ENCODE results near the gene HOXB1. TPM values are rescaled to one million over a fixed set of nuclear protein-coding genes. Genes with fewer than 3 reads are reported as not detected.

Gene HOXB1
- total RNA-seq, 4 donors from 2014 or later, result 0.19 TPM; not detected in 3

DNA sequence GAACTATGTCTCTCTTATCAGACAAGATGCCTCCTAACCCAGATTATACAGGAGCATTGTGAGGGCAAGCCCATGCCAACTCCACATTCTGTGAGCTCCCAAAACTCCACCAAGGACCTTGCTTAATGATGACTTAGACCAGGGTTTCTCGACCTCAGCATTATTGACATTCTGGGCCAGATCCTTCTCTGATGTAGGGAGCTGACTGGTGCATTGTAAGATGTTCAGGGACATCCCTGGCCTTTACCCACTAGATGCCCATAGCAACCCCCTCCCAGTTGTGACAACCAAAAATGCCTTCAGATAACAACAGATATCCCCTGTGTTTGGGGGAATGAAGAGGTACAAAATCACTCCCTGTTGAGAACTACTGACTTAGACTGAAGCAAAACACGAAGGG, 43.6 kb downstream of the HOXB1 start:
- no peaks in the 10 kb centered on the region for H3K36me3 ChIP-seq
- 52 to 73% methylated on average over 2 of the region's 2 CpGs for WGBS, 2 donors
- H3K27me3 ChIP-seq, result peaks cover 0 to 52% (median 0%) of the 10 kb centered on the region in 4 donors
- no peak overlapping the region for H3K27ac ChIP-seq
- TF ChIP-seq, protein P1, sequence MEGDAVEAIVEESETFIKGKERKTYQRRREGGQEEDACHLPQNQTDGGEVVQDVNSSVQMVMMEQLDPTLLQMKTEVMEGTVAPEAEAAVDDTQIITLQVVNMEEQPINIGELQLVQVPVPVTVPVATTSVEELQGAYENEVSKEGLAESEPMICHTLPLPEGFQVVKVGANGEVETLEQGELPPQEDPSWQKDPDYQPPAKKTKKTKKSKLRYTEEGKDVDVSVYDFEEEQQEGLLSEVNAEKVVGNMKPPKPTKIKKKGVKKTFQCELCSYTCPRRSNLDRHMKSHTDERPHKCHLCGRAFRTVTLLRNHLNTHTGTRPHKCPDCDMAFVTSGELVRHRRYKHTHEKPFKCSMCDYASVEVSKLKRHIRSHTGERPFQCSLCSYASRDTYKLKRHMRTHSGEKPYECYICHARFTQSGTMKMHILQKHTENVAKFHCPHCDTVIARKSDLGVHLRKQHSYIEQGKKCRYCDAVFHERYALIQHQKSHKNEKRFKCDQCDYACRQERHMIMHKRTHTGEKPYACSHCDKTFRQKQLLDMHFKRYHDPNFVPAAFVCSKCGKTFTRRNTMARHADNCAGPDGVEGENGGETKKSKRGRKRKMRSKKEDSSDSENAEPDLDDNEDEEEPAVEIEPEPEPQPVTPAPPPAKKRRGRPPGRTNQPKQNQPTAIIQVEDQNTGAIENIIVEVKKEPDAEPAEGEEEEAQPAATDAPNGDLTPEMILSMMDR (IDR thresholded peaks at IDR 0.05), result no peak
- no peak for TF ChIP-seq POLR2A (IDR thresholded peaks at IDR 0.05)
- H3K4me3 ChIP-seq, result no peak overlapping the region
- H3K4me1 ChIP-seq, result peaks cover 2 to 26% (median 13%) of the 10 kb centered on the region in 3 donors
- DNase-seq, result no peak
- intact Hi-C loops (cut with DNase I), result no loop called here
- H3K9me3 ChIP-seq, result no peaks in the 10 kb centered on the region

DNA sequence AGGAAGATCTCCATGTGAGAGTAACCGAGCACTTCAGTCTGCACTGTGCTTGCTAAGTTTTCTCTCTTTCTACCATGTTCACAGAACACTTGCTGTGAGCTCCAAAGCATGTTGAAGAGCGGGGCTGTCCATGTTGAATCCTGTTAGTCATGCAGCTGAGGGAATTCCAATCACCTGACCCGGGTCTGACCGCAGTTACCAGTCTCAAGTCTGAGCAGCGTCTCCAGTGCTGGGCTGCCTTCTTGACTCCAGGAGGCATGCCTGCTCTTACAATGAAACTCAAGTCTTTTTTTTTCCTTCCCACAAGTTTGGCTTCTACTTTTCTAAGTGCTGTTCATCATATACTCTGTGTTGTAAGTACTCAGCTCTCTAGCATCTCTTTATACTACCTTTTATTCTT, 44.3 kb downstream of the HOXB1 start:
- no peaks in the 10 kb centered on the region for H3K36me3 ChIP-seq
- H3K4me3 ChIP-seq, result no peak overlapping the region
- intact Hi-C loops (cut with DNase I), result no loop called here
- H3K4me1 ChIP-seq, result peaks cover 0 to 19% (median 8%) of the 10 kb centered on the region in 3 donors
- DNase-seq, result no peak
- WGBS, 2 donors, result 36 to 59% methylated on average over 5 of the region's 5 CpGs
- no peaks in the 10 kb centered on the region for H3K9me3 ChIP-seq
- peaks cover 0 to 51% (median 0%) of the 10 kb centered on the region in 4 donors for H3K27me3 ChIP-seq
- no peak overlapping the region for H3K27ac ChIP-seq
- TF ChIP-seq, protein P1 (IDR thresholded peaks at IDR 0.05), result no peak
- TF ChIP-seq POLR2A (IDR thresholded peaks at IDR 0.05), result no peak

DNA sequence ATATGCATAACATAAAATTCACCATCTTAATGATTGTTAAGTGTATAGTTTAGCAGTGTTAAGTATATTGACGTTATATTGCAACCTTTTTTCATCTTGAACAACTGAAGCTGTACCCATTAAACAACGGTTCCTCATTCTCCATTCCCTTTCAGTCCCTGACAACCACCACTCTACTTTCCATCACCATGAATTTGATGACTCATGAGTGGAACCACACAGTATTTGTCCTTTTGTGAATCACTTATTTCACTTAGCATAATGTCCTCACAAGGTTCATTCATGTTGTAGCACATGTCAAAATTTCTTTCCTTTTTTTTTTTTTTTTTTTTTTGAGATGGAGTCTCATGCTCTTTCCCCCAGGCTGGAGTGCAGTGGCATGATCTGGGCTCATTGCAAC, 46.0 kb downstream of the HOXB1 start:
- Histone ChIP-seq H3K27ac (no peak overlapping the region), H3K4me3 (no peak overlapping the region), H3K9me3 (no peaks in the 10 kb centered on the region), H3K27me3 (peaks cover 0 to 44% (median 0%) of the 10 kb centered on the region in 4 donors), H3K36me3 (no peaks in the 10 kb centered on the region), H3K4me1 (peaks cover 0 to 13% (median 8%) of the 10 kb centered on the region in 3 donors)
- TF ChIP-seq POLR2A (IDR thresholded peaks at IDR 0.05), result no peak
- TF ChIP-seq, protein P1 (IDR thresholded peaks at IDR 0.05), result no peak
- WGBS, 2 donors, result 44 to 60% methylated on average over 2 of the region's 2 CpGs
- intact Hi-C loops (cut with DNase I), result no loop called here
- no peak for DNase-seq

DNA sequence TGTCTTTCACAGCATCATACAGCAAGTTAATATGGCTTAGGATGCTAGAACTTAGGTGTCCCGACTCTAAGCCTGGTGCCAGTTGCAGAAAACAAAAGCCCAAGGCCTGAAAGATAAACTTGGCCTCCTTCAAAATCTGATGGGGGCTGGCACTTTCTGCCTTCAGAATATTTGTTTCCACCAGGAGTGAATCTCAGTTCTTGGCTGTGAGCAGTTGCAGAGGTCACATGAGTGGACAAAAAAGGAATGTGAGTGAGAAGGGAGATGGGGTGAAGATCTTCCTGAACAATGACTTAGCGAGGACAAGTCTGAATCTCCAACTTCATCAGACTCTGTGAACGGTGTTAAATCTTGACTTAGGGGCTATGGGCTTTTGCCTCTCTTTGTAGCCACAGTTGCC, 46.6 kb downstream of the HOXB1 start:
- Histone ChIP-seq H3K27ac (no peak overlapping the region), H3K27me3 (peaks cover 0 to 49% (median 0%) of the 10 kb centered on the region in 4 donors)
- WGBS, 2 donors, result 70 to 85% methylated on average over 3 of the region's 3 CpGs

DNA sequence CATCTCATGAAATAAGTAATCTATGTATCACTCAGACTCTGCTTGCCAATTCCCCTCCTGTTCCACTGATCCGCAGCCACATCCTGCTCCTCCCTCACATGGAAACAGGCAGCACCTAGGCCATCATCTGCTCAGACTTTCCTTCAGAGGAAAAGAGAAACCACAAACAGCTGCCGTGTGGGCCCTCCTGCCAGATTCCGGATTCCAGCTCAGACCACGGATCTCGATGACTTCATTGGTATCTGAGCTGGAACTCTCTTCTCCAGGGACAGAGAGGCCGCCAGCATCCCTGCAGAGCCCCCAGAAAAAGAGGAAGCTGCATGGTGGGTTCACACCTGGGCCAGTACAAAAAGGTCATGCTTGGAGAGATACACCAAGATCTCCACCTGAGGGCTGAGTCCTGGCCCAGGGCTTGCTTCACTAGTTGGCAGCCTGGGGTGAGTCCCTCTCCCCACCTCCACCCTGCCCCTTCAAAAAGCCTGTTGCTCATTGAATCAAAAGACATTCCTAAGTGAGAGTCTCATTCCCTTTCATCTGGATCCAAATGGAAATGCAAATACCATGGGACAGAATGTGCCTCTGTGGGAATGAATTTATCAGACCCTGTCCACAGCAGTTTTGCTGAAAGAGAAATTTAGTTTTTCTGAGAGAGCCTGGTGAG, 47.2 kb downstream of the HOXB1 start:
- intact Hi-C loops (cut with DNase I), result no loop called here
- DNase-seq, result no peak
- Histone ChIP-seq H3K36me3 (no peaks in the 10 kb centered on the region), H3K27me3 (peaks cover 0 to 53% (median 0%) of the 10 kb centered on the region in 4 donors), H3K27ac (no peak overlapping the region), H3K4me1 (peaks cover 0 to 13% (median 8%) of the 10 kb centered on the region in 3 donors), H3K4me3 (no peak overlapping the region), H3K9me3 (no peaks in the 10 kb centered on the region)
- TF ChIP-seq POLR2A (IDR thresholded peaks at IDR 0.05), result no peak
- TF ChIP-seq, protein P1 (IDR thresholded peaks at IDR 0.05), result no peak
- WGBS, 2 donors, result 7 to 21% methylated on average over 4 to 5 of the region's 6 CpGs

More for the DNA sequence above, 46.6 kb downstream of the HOXB1 start:
- Histone ChIP-seq H3K36me3 (no peaks in the 10 kb centered on the region), H3K9me3 (no peaks in the 10 kb centered on the region), H3K4me3 (no peak overlapping the region), H3K4me1 (peaks cover 0 to 13% (median 8%) of the 10 kb centered on the region in 3 donors)
- no peak for DNase-seq
- intact Hi-C loops (cut with DNase I), result no loop called here
- TF ChIP-seq, protein P1 (IDR thresholded peaks at IDR 0.05), result no peak
- TF ChIP-seq POLR2A (IDR thresholded peaks at IDR 0.05), result no peak
